Measurements from ENCODE around the gene ZDHHC14. TPM values are rescaled to one million over a fixed set of nuclear protein-coding genes. Genes with fewer than 3 reads are reported as not detected.

ZDHHC14 gene
- total RNA-seq, 1 donor from 2014 or later: 1.1 TPM

- no peak for DNase-seq (ENCODE audit: low read depth)
Measured at GRCh38 chr6:157490611-157491269, 109.8 kb downstream of the ZDHHC14 start.

GRCh38 chr6:157491571-157492232 is 110.7 kb downstream of the ZDHHC14 start:
- no peak for DNase-seq (ENCODE audit: low read depth)

DNA sequence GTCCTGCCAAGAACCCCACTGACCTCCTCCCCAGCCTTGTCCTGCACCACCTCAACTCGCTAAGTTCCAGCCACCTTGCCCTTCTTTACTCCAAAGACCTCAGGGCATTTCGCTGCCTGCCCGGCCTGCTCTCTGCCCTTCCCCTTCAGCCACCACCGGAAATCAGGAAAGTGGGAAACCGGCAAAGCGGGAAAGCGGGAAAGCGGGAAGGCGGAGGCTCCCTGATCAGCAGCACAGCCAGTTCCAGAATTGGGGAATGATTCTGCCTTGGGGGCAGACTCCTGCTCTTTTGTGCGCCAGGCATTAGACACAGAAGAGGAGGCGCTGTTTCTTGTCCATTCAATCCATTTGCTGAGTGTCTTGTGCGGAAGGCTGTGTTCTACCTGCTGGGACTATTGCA is 111.3 kb downstream of the ZDHHC14 start:
- DNase-seq (ENCODE audit: low read depth): no peak

GRCh38 chr6:157492741-157493140 is 111.8 kb downstream of the ZDHHC14 start:
- DNase-seq (ENCODE audit: low read depth): no peak

GRCh38 chr6:157493173-157493572 is 112.2 kb downstream of the ZDHHC14 start:
- no peak for DNase-seq (ENCODE audit: low read depth)

DNA sequence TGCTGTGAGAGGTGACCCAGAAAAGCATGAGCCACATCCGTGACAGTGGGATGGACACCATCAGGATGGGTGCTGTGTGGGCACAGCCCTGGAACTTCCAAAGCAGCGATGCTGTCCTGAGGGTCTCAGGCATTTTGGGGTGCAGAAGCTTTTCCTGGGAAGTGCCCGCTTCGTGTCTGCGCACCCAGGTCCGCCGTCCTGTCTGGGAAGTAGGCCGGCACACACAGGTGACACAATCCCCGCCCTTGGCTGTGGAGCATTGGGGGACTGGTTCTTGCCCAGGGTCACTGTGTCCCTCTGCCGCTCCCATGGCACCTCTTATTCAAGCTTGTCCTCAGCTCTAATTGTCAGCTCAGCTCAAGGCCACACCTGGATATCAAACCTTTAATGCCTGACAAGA is 112.6 kb downstream of the ZDHHC14 start:
- no peak for DNase-seq (ENCODE audit: low read depth)

DNA sequence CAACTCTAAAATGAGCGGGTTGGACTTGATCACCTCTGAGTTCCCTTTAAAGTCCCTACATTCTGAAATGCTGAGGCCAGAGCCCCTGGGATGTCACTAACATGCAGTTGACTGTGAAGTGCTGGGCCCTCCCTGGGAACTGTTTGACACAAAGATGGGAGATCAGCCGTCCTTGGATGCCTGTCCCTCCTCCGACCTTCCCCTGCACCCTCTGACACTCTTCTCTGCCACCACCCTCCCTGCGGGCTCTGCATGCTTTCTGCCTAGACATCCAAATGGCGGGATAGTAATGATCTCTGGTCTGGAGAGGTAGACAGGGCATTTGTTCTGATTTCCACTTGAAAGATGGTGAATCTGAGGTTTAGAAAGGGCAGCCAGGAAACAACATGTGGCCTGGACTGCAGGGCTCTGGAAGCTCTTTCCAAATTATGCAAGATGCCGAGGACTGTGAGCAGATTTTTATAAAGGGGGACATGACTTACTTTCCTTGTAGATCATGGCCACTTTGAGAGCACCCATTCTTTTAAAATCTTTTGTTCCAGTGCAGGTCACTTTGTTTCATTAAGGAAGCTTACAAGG is 113.2 kb downstream of the ZDHHC14 start:
- DNase-seq (ENCODE audit: low read depth): no peak

GRCh38 chr6:157496534-157497095 is 115.6 kb downstream of the ZDHHC14 start:
- no peak for DNase-seq (ENCODE audit: low read depth)

DNA sequence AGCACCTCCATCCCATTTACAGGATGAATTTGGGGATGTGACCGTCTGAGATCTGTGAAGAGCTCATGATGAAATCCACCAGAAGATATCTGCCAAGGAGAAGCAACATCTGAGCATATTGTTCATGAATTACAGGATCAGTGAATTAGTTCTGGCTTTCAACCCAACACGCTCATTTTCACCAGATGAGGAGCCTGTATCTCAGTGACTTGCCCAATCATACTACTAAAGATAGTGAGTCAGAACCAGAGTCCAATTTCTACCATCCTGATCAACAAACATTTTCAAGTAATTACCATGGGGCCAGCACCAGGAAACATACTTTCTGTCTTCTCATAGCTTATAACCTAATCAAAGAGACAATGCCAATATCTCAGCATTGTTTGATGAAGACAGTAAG is 116.6 kb downstream of the ZDHHC14 start:
- DNase-seq (ENCODE audit: low read depth): no peak

GRCh38 chr6:157498817-157499216 is 117.8 kb downstream of the ZDHHC14 start:
- DNase-seq (ENCODE audit: low read depth): no peak

DNA sequence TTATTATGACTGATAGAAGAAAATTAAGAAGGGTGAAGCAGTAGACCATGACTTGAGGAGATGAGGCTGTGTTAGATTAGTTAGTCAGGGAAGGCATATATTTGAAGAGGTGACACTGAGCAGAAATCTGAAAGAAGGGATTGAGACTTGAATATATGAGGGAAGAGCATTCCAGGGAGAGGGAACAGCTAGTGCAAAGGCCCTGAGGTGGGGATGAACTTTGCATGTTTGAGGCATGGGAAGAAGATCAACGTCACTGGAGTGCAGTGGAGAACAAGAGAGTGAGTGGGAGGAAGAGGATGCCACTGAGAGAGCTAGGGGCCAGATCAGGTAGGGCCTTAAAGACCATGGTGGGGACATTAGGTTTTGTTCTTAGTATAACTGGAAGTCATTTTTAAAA is 119.0 kb downstream of the ZDHHC14 start:
- DNase-seq (ENCODE audit: low read depth): no peak

GRCh38 chr6:157503018-157503747 is 122.2 kb downstream of the ZDHHC14 start:
- DNase-seq (ENCODE audit: low read depth): no peak

- peak; percentile 9 for DNase-seq (ENCODE audit: low read depth)
Measured at GRCh38 chr6:157505912-157506491, 125.0 kb downstream of the ZDHHC14 start.

- no peak for DNase-seq (ENCODE audit: low read depth)
Measured at GRCh38 chr6:157510323-157511188, 129.6 kb downstream of the ZDHHC14 start.

DNA sequence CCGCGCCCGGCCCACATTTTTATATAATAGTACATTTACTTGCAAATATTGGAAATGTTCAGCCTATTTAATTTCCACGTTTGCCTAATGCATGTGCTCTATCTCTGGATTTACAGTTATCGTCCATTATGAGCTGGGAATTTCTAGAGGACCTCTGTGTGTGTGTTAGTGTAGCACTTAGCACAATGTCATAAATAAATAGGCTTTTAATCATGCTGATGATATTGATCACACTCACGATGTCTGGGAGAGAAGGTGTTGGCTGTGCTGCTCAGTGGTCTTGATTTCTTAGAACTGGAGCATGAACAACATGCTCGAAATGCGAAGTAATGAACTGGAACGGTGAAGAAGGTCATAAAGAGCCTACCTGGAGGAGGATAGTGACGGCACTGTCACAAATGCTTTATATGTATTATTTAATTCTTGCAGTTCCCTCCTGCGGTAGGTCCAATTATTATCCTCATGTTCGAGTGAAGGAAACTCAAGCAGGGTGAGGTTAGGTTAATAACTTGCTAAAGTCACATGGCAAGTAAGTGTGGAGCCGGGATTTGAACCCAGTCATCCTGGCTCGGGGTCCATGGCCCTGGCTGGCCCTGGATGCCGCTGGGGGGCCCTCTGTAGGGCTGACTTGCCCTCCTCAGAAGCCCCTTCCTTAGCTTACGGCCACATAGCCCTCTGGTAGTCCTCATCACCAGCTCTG is 130.8 kb downstream of the ZDHHC14 start:
- DNase-seq (ENCODE audit: low read depth): no peak

DNA sequence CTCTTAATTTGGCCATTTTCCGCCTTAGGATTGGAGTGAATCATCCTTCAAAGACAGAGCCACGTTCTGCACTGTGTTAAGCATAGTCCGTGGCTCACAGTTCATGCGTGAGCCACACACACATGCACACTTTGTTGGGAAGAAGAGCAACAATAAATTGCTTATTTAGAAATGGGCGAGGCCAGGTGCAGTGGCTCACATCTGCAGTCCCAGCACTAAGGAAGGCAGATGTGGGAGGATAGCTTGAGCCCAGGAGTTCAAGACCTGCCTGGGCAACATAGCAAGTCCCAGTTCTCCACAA is 131.3 kb downstream of the ZDHHC14 start:
- DNase-seq (ENCODE audit: low read depth): no peak

GRCh38 chr6:157513004-157513603 is 132.1 kb downstream of the ZDHHC14 start:
- no peak for DNase-seq (ENCODE audit: low read depth)

GRCh38 chr6:157513619-157514485 is 132.9 kb downstream of the ZDHHC14 start:
- DNase-seq (ENCODE audit: low read depth): no peak
